ENCODE data around the gene NR2C2.

Gene NR2C2

DNA sequence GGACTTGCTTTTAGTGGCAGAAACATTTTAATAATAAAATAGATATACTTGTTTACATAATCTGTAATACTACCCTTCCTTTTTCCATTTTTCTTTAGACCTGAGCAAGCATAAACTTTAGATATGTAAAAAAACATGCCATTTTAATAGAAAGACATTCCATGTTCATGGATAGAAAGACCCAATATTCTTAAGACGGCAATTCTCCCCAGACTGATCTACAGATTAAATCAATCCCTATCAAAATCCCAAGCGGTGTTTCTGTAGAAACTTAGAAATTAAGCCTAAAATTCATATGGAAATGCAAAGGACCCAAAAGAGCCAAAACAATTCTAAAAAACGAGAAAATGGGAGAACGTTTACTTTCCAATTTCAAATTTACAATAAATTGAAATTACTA is 106.2 kb downstream of the NR2C2 start:
- Histone ChIP-seq H3K27me3 (ENCODE audit: low read length) (no peaks in the 10 kb centered on the region), H3K9me2 (replicated peaks; ENCODE audit: insufficient read depth, low read length) (no peaks in the 10 kb centered on the region), H3K27ac (ENCODE audit: low read depth, low read length) (no peak overlapping the region), H3K4me3 (ENCODE audit: insufficient read depth, low read length, poor library complexity, severe bottlenecking) (no peak overlapping the region), H3F3A (ENCODE audit: insufficient read depth) (peaks cover 24% of the 10 kb centered on the region), H4K20me1 (ENCODE audit: low read depth, low read length) (peaks cover 7% of the 10 kb centered on the region; the same call in 1 of the 2 replicates), H3K9ac (ENCODE audit: low read length) (no peak overlapping the region), H3K79me2 (ENCODE audit: insufficient read depth, low read length) (peaks cover 80% of the 10 kb centered on the region), H3K36me3 (ENCODE audit: low read length) (peaks cover 25% of the 10 kb centered on the region), H3K4me2 (ENCODE audit: low read depth, low read length, poor library complexity, severe bottlenecking) (no peak overlapping the region), H3K9me3 (ENCODE audit: insufficient read depth, low read length) (no peaks in the 10 kb centered on the region), H2AFZ (ENCODE audit: low read depth, low read length, severe bottlenecking) (no peak overlapping the region)
- TF ChIP-seq, protein P1, sequence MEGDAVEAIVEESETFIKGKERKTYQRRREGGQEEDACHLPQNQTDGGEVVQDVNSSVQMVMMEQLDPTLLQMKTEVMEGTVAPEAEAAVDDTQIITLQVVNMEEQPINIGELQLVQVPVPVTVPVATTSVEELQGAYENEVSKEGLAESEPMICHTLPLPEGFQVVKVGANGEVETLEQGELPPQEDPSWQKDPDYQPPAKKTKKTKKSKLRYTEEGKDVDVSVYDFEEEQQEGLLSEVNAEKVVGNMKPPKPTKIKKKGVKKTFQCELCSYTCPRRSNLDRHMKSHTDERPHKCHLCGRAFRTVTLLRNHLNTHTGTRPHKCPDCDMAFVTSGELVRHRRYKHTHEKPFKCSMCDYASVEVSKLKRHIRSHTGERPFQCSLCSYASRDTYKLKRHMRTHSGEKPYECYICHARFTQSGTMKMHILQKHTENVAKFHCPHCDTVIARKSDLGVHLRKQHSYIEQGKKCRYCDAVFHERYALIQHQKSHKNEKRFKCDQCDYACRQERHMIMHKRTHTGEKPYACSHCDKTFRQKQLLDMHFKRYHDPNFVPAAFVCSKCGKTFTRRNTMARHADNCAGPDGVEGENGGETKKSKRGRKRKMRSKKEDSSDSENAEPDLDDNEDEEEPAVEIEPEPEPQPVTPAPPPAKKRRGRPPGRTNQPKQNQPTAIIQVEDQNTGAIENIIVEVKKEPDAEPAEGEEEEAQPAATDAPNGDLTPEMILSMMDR (IDR thresholded peaks at IDR 0.05; ENCODE audit: insufficient read depth, low read length, poor library complexity, severe bottlenecking): no peak
- TF ChIP-seq EZH2phosphoT487 (conservative IDR thresholded peaks at IDR 0.05; ENCODE audit: low read length): no peak

DNA sequence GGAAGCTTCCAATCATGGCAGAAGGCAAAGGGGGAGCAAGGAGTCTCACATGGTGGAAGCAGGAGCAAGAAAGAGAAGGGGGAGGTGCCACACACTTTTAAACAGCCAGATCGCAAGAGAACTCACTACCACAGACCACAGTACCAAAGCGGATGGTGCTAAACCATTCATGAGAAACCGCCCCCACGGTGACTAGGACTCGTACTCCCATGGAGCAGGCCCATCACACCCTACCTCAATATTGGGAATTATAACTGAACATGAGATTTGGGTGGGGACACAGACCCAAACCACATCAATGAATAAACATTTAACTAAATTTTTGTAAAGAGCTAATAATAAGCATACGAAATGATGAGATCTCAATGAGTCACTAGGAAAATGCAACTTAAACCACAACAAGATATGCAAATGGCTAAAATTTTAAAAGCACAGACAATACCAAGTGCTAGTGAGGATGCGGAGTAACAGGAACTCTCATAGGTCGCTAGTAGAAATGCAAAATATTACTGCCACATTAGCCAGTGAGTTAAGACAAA is 107.7 kb downstream of the NR2C2 start:
- TF ChIP-seq, protein P1 (IDR thresholded peaks at IDR 0.05; ENCODE audit: insufficient read depth, low read length, poor library complexity, severe bottlenecking): no peak
- TF ChIP-seq EZH2phosphoT487 (conservative IDR thresholded peaks at IDR 0.05; ENCODE audit: low read length): no peak
- H3K27ac ChIP-seq (ENCODE audit: low read depth, low read length): peak overlapping the region; percentile 36

DNA sequence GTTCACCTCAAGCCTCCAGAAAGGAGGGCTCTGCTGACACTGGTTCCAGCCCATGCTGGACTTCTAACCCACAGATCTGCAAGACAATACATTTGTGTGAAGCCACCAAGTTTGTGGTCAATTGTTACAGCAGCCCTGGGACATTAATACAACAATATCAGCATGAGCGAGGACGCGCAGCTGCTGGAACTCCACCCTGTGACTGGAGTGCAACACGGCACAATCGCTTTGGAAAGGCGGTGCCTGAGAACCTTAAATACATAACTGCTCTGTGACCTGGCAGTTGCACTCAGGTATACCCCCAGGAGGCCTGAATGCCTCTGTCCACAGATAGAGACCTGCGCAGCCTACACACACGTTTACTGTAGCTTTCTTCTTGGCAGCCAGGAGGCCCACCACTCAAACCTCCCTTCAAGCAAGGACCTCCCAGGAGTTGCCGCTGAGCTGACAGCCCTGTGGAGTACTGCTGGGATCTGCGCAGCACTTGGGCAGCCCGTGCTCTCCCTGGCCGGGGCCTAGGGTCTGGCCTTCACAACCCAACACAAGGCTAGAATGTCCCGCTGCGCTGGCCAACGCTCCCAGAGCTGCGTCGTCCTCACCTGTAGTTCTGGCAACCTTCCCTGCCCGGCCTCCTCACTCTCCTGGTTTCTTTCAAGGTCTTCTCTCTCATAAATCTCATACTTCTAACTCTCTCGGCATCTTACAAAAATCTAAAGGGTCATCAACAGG is 109.5 kb downstream of the NR2C2 start:
- no peaks in the 10 kb centered on the region for H3K9me3 ChIP-seq (ENCODE audit: insufficient read depth, low read length)
- no peak for TF ChIP-seq EZH2phosphoT487 (conservative IDR thresholded peaks at IDR 0.05; ENCODE audit: low read length)
- H3K36me3 ChIP-seq (ENCODE audit: low read length): peaks cover 12% of the 10 kb centered on the region; the same call in 1 of the 2 replicates
- H3K4me3 ChIP-seq (ENCODE audit: insufficient read depth, low read length, poor library complexity, severe bottlenecking): no peak overlapping the region
- peaks cover 3% of the 10 kb centered on the region; the same call in 1 of the 2 replicates for H3F3A ChIP-seq (ENCODE audit: insufficient read depth)
- no peak overlapping the region for H2AFZ ChIP-seq (ENCODE audit: low read depth, low read length, severe bottlenecking)
- H3K9me2 ChIP-seq (replicated peaks; ENCODE audit: insufficient read depth, low read length): no peaks in the 10 kb centered on the region
- no peak overlapping the region for H3K27ac ChIP-seq (ENCODE audit: low read depth, low read length)
- H3K9ac ChIP-seq (ENCODE audit: low read length): no peak overlapping the region
- H3K79me2 ChIP-seq (ENCODE audit: insufficient read depth, low read length): peaks cover 88% of the 10 kb centered on the region
- no peak overlapping the region for H3K4me2 ChIP-seq (ENCODE audit: low read depth, low read length, poor library complexity, severe bottlenecking)
- 0 out of 2 replicates have a peak, but pooled peaks cover 4% of the 10 kb centered on the region for H4K20me1 ChIP-seq (ENCODE audit: low read depth, low read length)
- H3K27me3 ChIP-seq (ENCODE audit: low read length): no peaks in the 10 kb centered on the region

More for the DNA sequence above, 107.7 kb downstream of the NR2C2 start:
- Histone ChIP-seq H3K9me3 (ENCODE audit: insufficient read depth, low read length) (no peaks in the 10 kb centered on the region), H3K9ac (ENCODE audit: low read length) (no peak overlapping the region), H3K4me3 (ENCODE audit: insufficient read depth, low read length, poor library complexity, severe bottlenecking) (no peak overlapping the region), H3K4me2 (ENCODE audit: low read depth, low read length, poor library complexity, severe bottlenecking) (peak overlapping the region; percentile 29), H3K27me3 (ENCODE audit: low read length) (no peaks in the 10 kb centered on the region), H4K20me1 (ENCODE audit: low read depth, low read length) (peaks cover 5% of the 10 kb centered on the region; the same call in 1 of the 2 replicates), H3K36me3 (ENCODE audit: low read length) (peaks cover 12% of the 10 kb centered on the region; the same call in 1 of the 2 replicates), H3K79me2 (ENCODE audit: insufficient read depth, low read length) (peaks cover 85% of the 10 kb centered on the region), H3F3A (ENCODE audit: insufficient read depth) (peaks cover 16% of the 10 kb centered on the region), H2AFZ (ENCODE audit: low read depth, low read length, severe bottlenecking) (no peak overlapping the region), H3K9me2 (replicated peaks; ENCODE audit: insufficient read depth, low read length) (no peaks in the 10 kb centered on the region)

DNA sequence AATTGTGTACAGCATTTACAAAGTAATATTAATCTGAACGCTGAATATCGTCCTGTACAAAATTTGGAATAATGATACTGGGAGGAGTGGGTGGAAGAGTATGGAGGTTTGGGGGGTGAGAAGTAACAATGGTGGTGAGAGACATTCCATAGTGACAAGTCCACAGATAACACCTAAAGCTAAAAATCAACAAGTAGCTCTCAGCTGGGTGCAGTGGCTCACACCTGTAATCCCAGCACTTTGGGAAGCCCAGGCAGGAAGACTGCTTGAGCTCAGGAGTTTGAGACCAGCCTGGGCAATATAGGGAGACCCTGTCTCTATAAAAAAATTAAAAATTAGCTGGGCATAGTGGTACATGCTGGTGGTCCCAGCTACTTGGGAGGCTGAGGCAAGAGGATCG is 112.6 kb downstream of the NR2C2 start:
- H3K4me3 ChIP-seq (ENCODE audit: insufficient read depth, low read length, poor library complexity, severe bottlenecking): no peak overlapping the region
- H3K79me2 ChIP-seq (ENCODE audit: insufficient read depth, low read length): peaks cover 80% of the 10 kb centered on the region
- no peak overlapping the region for H3K9ac ChIP-seq (ENCODE audit: low read length)
- no peak overlapping the region for H2AFZ ChIP-seq (ENCODE audit: low read depth, low read length, severe bottlenecking)
- H3F3A ChIP-seq (ENCODE audit: insufficient read depth): no peaks in the 10 kb centered on the region
- no peaks in the 10 kb centered on the region; the same call in 1 of the 2 replicates for H4K20me1 ChIP-seq (ENCODE audit: low read depth, low read length)
- H3K9me2 ChIP-seq (replicated peaks; ENCODE audit: insufficient read depth, low read length): no peaks in the 10 kb centered on the region
- peaks cover 9% of the 10 kb centered on the region; the same call in 1 of the 2 replicates for H3K36me3 ChIP-seq (ENCODE audit: low read length)
- no peak overlapping the region for H3K4me2 ChIP-seq (ENCODE audit: low read depth, low read length, poor library complexity, severe bottlenecking)
- H3K27ac ChIP-seq (ENCODE audit: low read depth, low read length): no peak overlapping the region
- no peaks in the 10 kb centered on the region for H3K9me3 ChIP-seq (ENCODE audit: insufficient read depth, low read length)
- H3K27me3 ChIP-seq (ENCODE audit: low read length): no peaks in the 10 kb centered on the region
- TF ChIP-seq, protein P1 (IDR thresholded peaks at IDR 0.05; ENCODE audit: insufficient read depth, low read length, poor library complexity, severe bottlenecking): no peak
- no peak for TF ChIP-seq EZH2phosphoT487 (conservative IDR thresholded peaks at IDR 0.05; ENCODE audit: low read length)
